ENCODE data around the gene DLG2. TPM values are rescaled to one million over a fixed set of nuclear protein-coding genes. Genes with fewer than 3 reads are reported as not detected.

Gene DLG2
- total and polyA plus RNA-seq, 4 donors, result 0.30 to 5.5 (median 0.68) TPM

- H3K9me3 ChIP-seq (ENCODE audit: control insufficient read depth in 4 of 4, low read length in 3 of 4), result no peaks in the 10 kb centered on the region
- peaks cover 0 to 11% (median 8%) of the 10 kb centered on the region in 4 donors for H3K4me1 ChIP-seq (ENCODE audit: control insufficient read depth in 4 of 4, insufficient read depth in 4 of 4, low read length in 3 of 4)
- H3K27me3 ChIP-seq (ENCODE audit: control insufficient read depth in 4 of 4, insufficient read depth in 4 of 4, low read length in 3 of 4), result peaks cover 0 to 3% (median 0%) of the 10 kb centered on the region in 4 donors
- H3K4me3 ChIP-seq (ENCODE audit: low read depth in 1 of 3, low read length in 3 of 3), result no peak overlapping the region
- no peak for TF ChIP-seq FOXA2 (IDR thresholded peaks at IDR 0.05)
- no peak for TF ChIP-seq ZBTB33 (IDR thresholded peaks at IDR 0.05)
- TF ChIP-seq EGR1 (IDR thresholded peaks at IDR 0.05; ENCODE audit: low read depth in 2 of 2), result no peak
- TF ChIP-seq RAD21 (IDR thresholded peaks at IDR 0.05), result no peak
- TF ChIP-seq HNF4A (conservative IDR thresholded peaks at IDR 0.05), result no peak
- no peak for TF ChIP-seq NR2F2 (IDR thresholded peaks at IDR 0.05)
- TF ChIP-seq JUND (IDR thresholded peaks at IDR 0.05), result no peak
- TF ChIP-seq YY1 (IDR thresholded peaks at IDR 0.05), result no peak
- TF ChIP-seq GABPA (IDR thresholded peaks at IDR 0.05 in 1 of 2, conservative IDR thresholded peaks at IDR 0.05 in 1 of 2), result no peak
- TF ChIP-seq SP1 (IDR thresholded peaks at IDR 0.05), result no peak
- no peak for TF ChIP-seq MAX (IDR thresholded peaks at IDR 0.05)
- TF ChIP-seq REST (IDR thresholded peaks at IDR 0.05), result no peak
- TF ChIP-seq RXRA (IDR thresholded peaks at IDR 0.05), result no peak
- no peak for TF ChIP-seq HNF4G (IDR thresholded peaks at IDR 0.05)
- TF ChIP-seq TAF1 (conservative IDR thresholded peaks at IDR 0.05), result no peak
- TF ChIP-seq ATF3 (IDR thresholded peaks at IDR 0.05), result no peak
- TF ChIP-seq FOXA1 (IDR thresholded peaks at IDR 0.05), result no peak
- no peak for TF ChIP-seq CTCF (IDR thresholded peaks at IDR 0.05; ENCODE audit: low read depth, low read length, missing input control)
- 82% methylated on average over 1 of the region's 1 CpG for WGBS
- no peak overlapping the region for H3K27ac ChIP-seq (ENCODE audit: low read depth in 1 of 2, low read length in 2 of 2)
- DNase-seq (ENCODE audit: low spot score), result no peak
- no peak overlapping the region for H3K9ac ChIP-seq (ENCODE audit: low read depth in 1 of 2, low read length in 2 of 2)
- no peaks in the 10 kb centered on the region for H3K36me3 ChIP-seq (ENCODE audit: control insufficient read depth in 4 of 4, insufficient read depth in 3 of 4, low read depth in 1 of 4, low read length in 3 of 4)
These were observed 902.9 kb downstream of the DLG2 start for GRCh38 chr11:84724256-84724655.
